Tibial nerve (tissue), 4 donors: Measurements from ENCODE around the gene GRB10.

Source experiments
- CTCF ChIP-seq, 5 experiments: fragments of 200-600 bp in 3 of 5; fragments of 450-650 bp in 2 of 5; sonication (generic) in 3 of 5; IDR thresholded peaks; one replicate each; pipeline ENCODE4 v1.5.1; 2016 to 2019; ENCODE audit warnings: antibody characterized with exemption in 5 of 5, mild to moderate bottlenecking in 3 of 5, moderate library complexity in 2 of 5
- EP300 ChIP-seq, 2 donors: sonication (generic); formaldehyde crosslinking; IDR thresholded peaks; one replicate each; pipeline ENCODE4 v1.6.1; 2017; ENCODE audit warnings: antibody characterized with exemption in 2 of 2, mild to moderate bottlenecking in 1 of 2
- POLR2A ChIP-seq, 2 donors: fragments of 450-650 bp; IDR thresholded peaks; one replicate each; pipeline ENCODE4 v1.6.1; 2017; ENCODE audit warnings: antibody characterized with exemption in 2 of 2, mild to moderate bottlenecking in 2 of 2, moderate library complexity in 2 of 2

- TF ChIP-seq CTCF (IDR thresholded peaks at IDR 0.05): no peak
- no peak for TF ChIP-seq POLR2A (IDR thresholded peaks at IDR 0.05)
- TF ChIP-seq EP300 (IDR thresholded peaks at IDR 0.05): no peak
Observed at GRCh38 chr7:50599385-50599784, 183.3 kb downstream of the GRB10 start.
